GM18520 (cell line): ENCODE data around the gene PLLP.
"Not testable (repeated sequence)": the region's sequence is repeated elsewhere in the genome, so short reads cannot be mapped to it uniquely, and the experiment has no call there.

ENCODE experiments used
- ATAC-seq: cut with Tn5 transposase; IDR thresholded peaks from one replicate; pipeline ENCODE4 v1.9.1; 2021; ENCODE audit not compliant: unreplicated experiment

Gene PLLP

DNA sequence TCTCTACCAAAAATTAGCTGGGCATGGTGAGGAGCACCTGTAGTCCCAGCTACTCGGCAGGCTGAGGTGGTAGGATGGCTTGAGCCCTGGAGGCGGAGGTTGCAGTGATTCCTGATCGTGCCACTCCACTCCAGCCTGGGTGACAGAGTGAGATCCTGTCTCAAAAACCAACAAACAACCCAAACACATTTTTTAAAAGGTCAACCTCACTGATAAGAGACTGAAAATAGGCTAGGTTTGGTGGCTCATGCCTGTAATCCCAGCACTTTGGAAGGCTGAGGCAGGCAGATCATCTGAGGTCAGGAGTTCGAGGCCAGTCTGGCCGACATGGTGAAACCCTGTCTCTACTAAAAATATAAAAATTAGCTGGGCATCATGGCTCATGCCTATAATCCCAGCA lies 8.5 kb downstream of the PLLP start:
- not testable (repeated sequence) for ATAC-seq

- ATAC-seq: no peak
These were observed 10.6 kb downstream of the PLLP start for GRCh38 chr16:57273826-57274225.

- no peak for ATAC-seq
These were observed 11.1 kb downstream of the PLLP start for GRCh38 chr16:57273359-57273758.

- ATAC-seq: no peak
These were observed 12.5 kb downstream of the PLLP start for GRCh38 chr16:57271867-57272495.

GRCh38 chr16:57271063-57271345 lies 13.5 kb downstream of the PLLP start:
- ATAC-seq: no peak

GRCh38 chr16:57270221-57271062 lies 14.0 kb downstream of the PLLP start:
- ATAC-seq: no peak

- no peak for ATAC-seq
These were observed 15.4 kb downstream of the PLLP start for GRCh38 chr16:57268804-57269800.

- ATAC-seq: not testable (repeated sequence)
These were observed 17.1 kb downstream of the PLLP start for GRCh38 chr16:57267343-57267742.

DNA sequence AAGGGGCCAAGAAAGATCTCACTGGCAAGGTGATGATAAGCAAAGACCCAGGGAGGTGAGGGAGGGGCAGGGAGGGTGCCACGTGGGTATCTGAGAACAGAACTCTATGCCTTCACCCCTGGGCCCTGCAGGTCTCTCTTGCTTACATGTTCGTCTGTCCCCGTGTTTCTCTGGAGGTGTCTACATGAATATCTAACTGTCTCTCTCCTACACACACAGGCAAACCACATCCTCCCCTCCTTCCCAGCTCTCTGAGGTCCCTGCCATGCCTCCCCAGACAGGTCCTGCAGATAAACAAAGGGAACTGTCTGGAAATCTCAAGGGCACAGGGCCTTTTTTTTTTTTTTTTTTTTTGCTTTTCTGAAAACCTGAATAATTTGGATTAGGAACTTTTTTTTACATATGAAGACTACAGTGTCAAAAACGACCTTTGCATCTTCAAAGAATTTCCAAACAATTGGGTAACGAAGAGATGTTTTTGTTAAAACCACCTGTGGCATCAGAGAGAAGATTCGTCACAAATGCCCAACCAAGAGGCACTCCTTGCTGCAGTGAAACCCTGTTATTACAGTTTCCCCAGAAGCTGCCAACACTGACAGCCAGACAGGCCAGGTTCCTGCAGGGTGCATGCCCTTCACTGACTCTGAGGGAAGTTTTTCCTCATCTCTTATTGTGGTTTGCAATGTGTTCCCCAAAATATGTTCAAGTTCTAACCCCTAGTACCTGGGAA lies 17.8 kb downstream of the PLLP start:
- no peak for ATAC-seq

GRCh38 chr16:57265850-57266530 lies 18.5 kb downstream of the PLLP start:
- ATAC-seq: no peak

DNA sequence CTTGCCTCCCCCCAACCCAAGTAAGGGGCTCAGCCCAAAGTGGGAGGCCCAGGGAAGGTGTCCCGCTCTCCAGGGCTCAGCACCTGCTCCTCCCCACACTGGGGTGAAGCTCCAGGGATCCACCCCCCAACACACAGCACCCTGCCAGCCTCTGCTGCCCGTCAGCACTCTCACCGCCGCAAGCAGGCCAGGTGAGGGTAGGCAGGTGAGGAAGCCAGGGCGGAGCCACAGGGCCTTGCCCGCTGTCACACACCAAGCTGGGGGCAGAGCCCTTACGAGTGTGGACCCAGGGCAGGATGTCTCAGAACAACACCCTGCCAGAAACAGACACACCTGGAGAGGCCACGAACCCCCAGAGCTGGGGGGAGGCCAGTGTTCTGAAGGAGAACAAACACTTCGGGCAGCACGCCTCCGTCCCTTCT lies 19.5 kb downstream of the PLLP start:
- ATAC-seq: no peak

GRCh38 chr16:57264381-57264780 lies 20.1 kb downstream of the PLLP start:
- no peak for ATAC-seq

DNA sequence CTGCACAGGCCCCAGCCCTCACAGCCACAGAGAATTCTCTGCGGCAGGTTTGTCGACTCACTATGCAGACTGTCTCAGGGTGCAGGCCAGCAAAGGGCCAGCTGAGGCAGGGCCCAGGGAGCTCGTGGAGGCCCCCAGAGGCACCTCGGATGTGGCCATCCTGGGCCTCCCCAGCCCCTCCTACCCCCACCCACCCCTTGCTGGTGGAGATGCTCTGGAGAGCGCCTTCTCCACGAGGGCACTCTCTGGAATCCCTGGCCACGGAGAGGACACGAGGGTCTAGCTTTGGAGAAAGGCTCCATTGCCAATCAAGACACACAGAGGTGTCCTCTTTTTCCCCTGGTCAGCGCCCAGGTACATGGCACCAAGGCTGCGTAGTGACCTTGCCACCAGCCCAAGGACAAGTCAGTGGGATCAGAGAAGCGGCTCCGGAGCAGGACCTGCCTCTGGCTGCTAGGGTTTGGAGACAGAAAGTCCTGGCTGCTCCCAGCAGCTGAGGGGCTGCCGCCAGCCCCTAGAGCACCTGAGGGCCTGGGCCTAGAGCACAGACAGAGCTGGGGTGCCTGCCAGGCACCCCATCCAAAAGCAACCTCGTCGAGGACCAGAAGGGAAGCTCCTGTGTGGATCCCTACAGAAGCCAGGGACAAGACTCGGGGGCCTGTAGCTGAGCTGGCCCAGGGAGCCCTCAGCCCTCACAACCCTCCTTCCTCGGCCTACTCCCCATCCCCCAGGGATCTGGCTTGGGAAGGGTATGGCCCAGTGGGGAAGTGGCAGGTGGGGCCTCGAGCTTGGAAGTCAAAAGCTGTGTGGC lies 20.7 kb downstream of the PLLP start:
- no peak for ATAC-seq

GRCh38 chr16:57262841-57263540 lies 21.5 kb downstream of the PLLP start:
- ATAC-seq: no peak

DNA sequence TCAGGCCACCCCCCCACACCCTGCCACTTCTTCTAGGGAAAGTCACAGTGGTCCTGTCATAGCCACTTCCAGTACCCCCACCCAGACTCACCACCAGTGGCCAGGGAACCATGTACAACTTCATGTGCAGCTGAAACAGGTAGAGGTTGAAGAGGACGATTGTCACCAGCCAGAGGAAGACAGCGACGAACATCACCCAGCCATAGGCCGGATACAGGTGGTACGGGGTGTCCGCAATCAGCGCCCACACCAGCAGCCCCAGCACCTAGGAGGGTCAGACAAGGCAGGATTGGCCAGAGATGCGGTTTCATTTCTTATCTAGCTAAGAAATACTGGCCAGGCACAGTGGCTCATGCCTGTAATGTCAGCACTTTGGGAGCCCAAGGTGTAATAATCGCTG lies 22.7 kb downstream of the PLLP start:
- ATAC-seq: no peak

DNA sequence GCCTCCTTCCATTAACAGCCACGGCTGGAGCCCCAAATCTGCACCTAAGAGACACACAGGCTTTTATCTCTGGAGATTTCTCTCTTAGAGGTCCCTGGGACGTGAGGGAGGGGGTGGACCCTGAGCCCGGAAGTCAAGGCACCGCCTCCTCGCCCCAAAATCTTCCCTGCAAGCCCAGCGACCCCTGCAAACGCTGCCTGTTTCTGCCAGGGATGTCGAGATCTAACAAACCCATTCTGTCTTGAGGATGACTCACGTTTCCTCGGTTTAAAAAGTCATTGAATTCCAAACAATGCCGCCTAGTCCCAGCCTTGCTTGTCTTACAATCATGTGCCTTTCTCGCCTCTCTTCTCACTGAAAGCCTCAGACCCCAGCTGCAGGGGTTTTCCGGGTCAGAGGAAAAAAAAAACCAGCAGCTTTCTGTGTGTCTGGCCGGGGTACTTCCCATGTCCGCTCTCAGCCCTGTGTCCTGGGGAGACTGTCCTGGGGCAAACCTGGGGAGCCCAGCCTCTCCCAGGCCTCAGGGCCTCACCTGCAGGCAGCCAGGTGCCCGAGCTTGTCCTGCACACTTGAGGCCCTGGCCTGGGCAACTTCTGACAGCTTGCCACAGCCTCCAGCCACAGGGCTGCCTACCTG lies 24.1 kb downstream of the PLLP start:
- no peak for ATAC-seq

GRCh38 chr16:57258910-57259475 lies 25.5 kb downstream of the PLLP start:
- no peak for ATAC-seq
